HG03097 (cell line): Measurements from ENCODE around the gene ADGRL2.

Experiments used
- ATAC-seq: cut with Tn5 transposase; IDR thresholded peaks from one replicate; pipeline ENCODE4 v1.9.1; 2021; ENCODE audit not compliant: unreplicated experiment, low FRiP score

The ADGRL2 gene

DNA sequence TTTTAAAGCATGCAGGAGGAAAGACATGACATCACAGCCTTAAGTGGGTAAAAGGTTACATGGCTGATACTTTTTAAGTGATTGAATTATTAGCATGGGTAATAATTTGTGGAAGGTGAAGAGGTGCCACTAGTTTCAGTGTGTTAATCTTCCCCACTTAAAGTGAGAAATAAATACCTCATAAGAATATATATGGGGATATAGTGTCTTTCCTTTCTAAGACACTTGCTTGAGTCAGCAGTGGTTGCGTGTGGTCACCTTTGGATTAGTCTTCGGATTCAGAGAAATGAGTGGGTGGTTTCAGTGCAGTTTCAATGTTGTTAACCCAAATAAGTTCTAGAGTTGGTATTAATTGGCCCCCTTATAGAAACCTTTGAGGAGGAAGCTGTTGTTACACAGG, 94.1 kb downstream of the ADGRL2 start:
- ATAC-seq: no peak

DNA sequence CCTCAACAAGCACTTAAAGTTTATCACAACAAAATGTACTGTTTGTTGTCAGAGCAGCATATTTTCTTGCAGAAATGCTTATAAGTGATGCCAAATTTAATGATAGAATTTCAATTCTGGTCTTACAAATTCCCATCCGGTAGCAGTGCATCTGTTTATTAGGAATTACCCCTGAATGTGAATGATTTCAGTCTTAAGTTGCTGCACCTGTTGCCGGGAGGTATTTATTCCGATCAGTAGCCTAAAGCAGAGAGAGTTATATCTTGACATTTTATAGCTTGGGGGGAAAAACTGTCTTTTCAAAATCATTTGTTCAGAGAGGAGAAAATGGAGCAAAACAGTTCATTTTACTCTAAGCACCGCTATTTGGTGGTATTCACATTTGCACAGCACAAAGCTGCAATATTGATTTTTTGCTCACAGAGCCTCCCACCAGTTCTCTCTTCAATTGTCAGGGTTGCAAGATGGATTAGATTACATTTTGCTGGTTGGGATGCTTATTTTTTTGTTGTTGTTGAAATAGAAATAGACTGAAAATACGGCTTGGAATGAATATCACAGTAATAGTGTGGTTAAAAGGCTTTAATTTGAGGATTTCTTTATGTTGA, 98.6 kb downstream of the ADGRL2 start:
- no peak for ATAC-seq

DNA sequence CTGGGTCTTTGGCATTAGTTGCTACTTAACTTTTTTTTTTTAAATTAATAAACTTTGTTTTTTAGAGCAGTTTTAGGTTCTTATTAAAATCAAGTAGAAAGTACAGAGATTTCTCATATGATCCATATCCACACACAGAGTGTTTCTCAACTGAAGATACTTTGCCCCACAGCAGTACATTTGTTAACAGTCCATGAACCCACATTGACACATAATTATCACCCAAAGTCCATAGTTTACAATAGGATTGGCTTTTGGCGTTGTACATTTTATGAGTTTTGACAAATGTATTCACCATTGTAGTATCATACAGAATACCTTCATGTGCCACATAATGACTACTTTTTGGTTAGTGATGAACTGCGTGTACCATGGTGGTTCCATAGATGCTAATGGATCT, 106.8 kb downstream of the ADGRL2 start:
- ATAC-seq: no peak

DNA sequence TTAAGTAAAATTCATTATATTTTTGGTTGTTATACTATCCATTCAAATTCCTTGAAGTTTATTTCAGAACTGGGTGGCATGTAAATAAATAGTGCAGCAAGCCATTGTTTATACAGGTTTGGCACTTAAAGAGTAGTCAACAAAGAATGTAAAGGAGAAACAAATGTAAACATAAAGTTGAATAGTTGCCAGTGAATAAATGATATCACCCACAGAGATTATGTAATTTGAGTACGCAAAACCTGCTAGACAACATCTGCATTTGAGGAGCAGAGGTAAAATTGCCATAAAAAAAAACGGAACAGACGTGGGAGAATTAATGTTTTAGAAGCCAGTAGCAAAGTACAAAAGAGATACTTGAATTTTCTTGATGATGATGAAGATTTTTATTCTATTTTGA, 111.6 kb downstream of the ADGRL2 start:
- no peak for ATAC-seq

DNA sequence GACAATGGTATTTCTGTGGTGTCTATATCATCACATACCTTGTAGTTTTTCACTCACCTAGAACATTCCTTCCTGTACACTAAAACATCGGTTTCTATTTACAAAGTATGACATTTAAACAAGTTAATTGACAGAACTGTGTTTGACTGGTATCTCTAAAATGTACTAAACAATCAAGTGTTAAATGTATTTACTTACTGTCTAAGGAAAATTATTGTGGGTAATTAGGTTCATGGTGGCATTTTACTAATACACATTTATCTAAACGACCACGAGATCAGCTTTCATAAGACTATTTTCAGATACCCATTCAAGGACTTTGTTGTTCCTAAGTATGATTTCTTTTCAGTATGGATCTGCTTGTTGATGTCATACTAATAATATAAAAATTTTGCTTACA, 115.2 kb downstream of the ADGRL2 start:
- ATAC-seq: no peak

DNA sequence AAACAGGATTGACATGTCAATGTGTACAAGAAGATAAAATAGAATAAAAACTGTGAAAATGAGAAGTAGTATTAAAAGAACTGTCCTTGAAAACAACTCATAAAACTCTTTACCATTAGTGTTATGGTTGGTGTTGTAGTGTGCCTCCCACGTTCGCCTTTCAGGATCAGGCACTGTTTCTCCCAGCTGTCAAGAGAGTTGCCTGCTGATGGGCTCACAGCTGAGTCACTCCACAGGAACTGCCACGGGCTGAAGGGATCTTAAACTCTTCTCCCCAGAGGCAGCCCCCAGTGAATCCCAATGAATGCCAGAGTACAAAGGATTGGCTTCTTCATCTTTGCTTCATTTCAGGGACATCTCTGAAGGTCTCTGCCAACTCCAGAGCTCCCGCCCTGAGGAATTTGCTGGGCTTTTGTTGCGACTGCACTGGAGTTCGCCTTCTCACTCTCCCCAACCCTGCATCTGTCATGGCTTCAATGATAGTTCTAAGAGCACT, 119.6 kb downstream of the ADGRL2 start:
- ATAC-seq: no peak

DNA sequence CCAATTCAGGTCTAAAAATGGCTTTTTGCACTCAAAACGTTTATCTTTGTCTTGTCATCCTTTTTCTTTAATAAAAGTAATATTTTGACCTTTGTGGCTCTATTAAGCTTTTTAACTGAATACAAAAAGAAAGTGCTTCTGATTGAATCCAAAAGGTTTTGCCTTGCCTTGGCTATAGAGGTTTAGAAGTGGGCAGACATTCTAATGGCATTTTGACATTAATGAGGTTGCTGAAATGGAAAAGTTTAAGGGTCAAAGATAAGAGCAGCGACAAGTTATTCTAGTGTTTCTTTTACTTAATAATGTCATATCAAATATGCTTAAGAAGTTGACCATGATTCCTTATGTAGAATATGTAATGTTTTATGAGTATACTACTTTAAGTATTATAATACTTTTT, 120.2 kb downstream of the ADGRL2 start:
- ATAC-seq: no peak

DNA sequence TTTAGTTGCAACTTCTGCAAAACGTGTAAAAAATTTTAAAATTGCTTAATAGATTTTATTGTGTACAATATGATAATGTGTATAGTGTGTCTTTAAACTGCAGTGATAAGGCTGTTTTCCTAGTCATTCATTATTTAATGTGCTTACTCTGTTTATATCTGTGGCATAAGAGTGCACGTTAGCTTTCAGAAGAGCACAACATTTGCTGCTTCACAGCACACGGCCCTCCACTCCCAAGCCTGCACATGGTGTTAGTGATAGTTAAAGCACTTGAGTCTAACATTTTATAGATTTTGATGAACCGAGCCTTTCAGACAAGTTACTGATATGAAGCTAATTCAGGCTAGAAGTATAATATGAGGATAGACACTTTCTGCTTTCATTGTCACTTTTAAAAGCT, 120.6 kb downstream of the ADGRL2 start:
- no peak for ATAC-seq

DNA sequence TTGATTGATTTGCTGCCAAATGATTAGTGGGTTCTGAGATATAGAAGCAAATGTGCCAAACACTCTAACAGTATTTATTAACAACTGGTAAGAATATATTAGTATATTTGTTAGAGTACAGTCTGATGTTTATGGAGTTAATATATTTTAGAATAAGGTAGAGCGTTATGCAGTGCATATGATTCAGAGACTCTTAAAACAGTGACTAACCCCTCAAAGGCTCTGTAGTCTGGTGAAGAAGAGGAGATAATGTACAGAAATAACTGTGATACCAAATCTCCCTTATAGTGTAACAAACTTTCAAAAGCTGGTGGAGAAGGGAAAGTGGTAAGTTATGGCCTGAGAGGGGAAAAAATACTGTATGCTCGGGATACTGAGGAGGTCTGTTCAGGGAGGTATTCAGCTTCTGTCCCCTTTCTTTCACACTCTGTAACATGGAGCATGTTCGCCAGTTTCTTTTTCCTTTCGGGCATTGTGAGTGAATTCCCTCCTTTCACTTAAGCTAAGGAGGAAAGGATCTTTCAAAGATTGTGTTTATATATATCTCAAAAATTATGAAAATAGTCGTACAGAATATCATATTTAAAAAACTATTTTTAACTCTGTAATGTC, 121.2 kb downstream of the ADGRL2 start:
- ATAC-seq: no peak

DNA sequence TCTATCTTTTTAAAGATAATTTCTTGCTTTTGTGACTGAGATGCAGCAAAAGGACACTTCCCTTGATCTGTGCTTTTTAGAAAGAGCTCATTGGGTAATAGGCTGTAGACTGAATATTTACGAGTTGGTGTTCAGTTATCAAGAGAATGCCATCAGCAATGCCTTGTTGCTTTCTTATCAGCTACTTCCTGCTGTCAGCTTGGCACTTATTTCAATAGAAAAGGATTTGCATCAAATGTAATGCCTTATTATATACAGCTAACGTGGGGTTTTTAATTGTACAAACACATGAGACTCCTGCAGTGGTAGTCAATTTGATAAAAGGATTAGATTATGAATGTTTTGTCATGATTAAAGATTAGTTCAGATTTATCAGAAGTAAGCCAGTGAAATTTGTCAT, 122.2 kb downstream of the ADGRL2 start:
- no peak for ATAC-seq

DNA sequence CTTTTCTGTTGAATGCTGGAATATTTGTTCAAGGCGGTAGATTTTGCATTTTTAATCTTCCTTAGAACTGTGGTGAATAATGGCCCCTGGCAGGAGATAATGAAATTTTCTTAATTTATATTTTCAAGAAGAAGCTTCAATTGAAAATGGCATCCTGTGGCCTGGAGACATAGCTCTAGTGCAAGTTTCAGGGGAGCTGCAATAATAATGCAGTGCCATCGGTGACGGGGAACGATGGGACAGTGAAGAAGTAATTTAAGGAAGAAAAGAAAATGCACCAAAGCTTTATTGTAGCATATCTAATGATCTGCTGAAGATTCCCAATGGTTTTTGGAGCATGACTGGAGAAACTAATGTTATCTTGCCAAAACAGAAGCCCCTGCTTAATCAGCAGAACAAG, 128.4 kb downstream of the ADGRL2 start:
- ATAC-seq: no peak

DNA sequence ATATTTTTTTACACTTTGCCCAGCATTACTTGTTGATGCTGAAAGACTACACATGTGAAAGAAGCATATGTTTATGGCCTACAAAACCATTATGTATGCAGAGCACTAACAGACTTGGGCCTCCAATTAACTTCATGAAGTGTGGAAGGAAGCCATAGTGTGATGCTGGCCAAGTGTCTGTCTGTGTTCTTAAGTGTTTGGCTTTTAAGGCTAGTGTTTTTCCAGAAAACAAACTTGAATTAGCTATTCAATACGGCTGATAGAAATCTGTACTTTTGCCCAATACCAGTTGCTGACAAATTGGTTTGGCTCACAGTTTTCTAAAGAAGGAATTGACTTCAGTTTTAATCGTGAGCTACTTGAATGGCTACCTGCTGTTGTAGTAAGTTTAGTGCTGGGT, 136.1 kb downstream of the ADGRL2 start:
- no peak for ATAC-seq

DNA sequence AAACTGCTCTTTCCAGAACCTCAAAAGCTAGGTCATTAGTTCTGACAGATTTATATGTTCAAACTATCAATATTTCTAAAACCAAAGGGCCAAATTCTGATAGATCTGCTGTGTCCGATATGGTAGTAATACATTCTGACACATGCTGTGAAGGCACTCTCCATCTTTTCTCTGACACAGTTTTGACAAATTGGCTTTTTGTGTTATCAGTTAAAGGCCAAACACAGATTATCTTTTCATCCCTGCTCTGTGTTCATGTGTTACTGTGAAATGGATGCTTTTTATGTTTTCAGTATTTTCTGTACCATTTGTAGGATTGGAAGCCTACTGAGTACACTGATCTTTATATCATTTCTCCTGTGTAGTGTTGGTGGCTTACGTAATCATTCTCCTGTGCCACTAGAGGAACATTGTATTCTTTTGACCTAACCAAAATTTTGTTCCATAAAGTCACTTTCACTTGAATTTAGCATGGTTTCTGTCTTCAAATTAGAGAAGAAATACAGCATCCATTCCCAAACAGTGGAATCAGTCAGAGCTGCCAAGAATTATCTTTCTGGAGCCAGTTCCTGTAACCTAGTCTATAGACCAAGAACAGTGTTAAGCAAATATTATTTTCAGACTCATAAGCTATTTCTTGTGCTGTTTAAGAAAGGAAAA, 137.2 kb downstream of the ADGRL2 start:
- ATAC-seq: no peak

DNA sequence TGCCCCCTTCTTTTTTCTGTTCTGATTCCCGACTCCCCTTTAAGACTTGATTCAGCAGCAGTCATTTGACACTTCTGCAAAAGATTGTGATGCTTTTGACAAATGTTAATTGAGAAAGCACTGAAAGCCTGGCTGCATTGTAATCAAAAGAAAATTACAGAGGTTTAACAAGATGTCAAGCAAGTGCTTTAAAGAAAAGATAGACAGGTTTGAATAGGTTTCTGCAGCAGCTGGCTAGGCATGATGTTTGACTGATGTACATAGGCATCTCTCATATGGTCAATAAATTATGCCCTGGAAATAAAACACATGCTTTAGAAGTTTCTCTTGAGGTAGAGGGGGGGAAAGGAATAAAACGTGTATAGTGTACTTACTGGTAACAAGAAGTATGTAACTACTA, 147.8 kb downstream of the ADGRL2 start:
- no peak for ATAC-seq

DNA sequence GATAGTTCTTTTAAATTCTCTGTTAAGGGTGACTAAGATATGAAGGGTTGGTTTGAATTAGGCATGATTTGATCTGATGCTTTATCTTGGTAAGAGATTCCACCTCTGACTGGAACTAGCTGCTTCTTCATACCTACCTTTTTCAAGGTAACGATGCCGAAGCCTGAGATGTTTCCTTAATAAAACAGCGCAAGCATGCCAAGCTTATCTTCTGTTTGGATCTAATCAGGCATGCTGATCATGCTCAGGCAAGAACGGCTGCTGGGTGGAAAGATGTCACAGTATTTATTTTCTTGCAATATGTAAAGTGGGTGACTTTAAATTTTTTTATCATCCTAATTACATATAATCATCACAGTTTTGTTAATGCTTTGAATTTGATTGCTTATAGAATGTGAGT, 148.7 kb downstream of the ADGRL2 start:
- no peak for ATAC-seq

DNA sequence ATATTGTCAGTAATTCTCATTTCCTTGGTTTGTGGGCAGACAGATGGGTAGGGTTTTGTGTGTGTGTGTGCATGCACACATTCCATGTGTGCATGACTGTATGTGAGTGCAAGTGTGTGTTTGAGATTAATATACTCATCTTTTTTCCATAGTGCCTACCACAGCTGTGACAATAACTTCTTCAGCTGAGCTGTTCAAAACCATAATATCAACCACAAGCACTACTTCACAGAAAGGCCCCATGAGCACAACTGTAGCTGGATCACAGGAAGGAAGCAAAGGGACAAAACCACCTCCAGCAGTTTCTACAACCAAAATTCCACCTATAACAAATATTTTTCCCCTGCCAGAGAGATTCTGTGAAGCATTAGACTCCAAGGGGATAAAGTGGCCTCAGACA, 149.3 kb downstream of the ADGRL2 start:
- no peak for ATAC-seq

DNA sequence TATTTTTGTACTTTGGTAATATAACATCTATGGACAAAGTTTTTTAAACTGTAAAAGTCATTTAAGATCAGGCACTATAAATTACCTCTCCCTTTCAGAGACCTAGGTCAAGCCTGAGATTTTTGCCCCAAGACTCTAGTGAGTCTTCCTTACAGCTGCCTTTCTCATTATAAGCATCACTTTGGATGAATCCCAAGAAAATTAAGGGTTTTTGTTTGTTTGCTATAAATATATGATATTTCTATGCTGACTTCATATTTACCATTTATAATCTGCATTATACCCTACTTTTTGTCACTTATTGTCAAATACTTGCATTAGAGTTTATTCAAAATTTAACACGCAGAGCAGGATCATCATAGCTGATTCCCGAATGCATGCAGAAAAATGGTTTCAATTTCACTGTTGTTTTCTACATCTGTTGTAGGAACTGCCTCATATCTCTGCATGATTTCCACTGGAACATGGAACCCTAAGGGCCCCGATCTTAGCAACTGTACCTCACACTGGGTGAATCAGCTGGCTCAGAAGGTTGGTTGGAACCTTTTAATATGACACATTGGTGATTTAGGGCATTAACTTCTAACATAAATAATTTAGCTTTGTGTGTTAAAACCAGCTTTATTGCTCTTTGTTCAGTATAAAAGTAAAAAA, 150.0 kb downstream of the ADGRL2 start:
- no peak for ATAC-seq

DNA sequence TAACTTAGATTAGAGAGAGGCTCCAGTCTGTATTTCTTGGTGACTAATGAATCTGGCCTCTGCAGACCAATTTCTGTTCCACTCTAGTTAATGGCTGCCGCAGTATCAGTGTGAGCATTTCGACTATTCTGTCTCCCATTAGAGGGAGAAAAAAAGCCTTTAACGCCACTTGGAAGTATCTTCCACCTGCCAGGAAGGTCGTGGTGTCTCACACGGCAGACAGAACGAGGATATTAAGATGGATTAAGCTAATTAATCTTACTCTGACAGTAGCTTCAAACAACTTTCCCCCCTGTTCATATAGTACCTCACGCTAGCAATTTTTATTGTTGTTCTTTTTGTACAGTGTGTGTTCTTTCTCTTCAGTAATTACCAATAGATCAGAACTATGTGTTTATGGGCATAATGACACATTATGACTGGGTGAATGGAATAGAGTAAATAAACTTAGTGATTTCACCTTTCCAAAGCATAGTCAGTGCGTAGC, 153.8 kb downstream of the ADGRL2 start:
- no peak for ATAC-seq

DNA sequence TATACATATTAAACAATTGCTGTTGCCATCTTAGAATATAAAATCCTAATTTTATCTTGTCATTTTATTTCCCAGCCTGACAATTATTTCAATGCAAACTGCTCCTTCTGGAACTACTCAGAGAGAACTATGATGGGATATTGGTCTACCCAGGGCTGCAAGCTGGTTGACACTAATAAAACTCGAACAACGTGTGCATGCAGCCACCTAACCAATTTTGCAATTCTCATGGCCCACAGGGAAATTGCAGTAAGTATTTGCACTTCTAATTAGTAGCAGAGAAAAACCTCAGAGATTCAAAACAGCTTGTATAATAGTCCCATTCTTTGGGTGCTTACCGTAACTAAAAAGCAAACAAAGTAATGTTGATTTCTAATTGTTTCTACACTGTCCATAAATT, 167.2 kb downstream of the ADGRL2 start:
- no peak for ATAC-seq

DNA sequence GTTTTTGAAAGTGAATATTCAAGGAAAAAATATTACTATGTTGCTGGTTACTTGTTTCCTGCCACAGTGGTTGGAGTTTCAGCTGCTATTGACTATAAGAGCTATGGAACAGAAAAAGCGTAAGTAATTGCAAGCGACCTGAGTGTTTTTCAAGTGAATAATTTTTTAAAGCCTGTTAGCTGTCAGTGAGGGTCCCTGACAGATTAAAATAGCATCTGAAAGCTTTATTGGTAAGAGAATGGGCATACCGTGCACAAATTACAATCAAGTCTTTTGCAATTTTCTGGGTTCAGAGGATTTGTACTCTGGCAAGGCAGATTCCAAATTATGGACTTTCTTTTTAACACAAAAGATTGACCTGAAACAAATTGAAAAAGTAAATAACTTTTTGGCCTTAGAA, 169.7 kb downstream of the ADGRL2 start:
- ATAC-seq: no peak

DNA sequence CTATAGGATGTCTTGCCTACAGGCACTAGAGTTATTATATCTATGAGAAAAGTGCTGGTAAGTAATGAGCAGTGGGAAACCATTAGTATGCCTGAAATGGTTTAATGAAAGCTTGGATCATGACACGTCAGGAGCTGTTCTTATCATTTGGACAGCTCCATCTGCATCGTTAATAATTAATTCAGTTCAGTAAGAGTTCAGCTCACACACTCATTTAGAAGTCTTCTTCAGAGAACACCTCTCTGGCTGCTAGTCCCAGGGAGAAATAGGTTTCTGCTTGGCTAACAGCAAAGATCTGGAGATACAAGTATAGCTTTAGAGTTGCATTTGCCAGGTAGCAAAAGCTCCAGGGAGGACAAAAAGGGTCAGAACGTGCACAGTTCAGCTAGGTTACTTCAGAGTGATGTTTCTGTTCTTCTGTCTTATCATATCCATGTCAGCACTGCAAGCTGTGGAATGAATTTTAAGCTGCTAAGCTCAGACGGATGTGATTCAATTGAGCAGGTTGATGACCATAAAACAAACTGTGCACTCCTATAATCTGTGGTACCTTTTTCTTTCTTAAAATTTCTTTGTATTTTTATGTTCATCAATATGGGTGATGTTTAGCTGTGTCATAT, 173.6 kb downstream of the ADGRL2 start:
- no peak for ATAC-seq
